Stimulated activated CD8-positive, alpha-beta memory T cell treated with anti-CD3 and anti-CD28 coated beads, Interleukin-2, amount 100 ng/mL, for 1 hour (primary cell): ENCODE results near the gene SLC38A2.
"Not testable (repeated sequence)": the region's sequence is repeated elsewhere in the genome, so short reads cannot be mapped to it uniquely, and the experiment has no call there.

Source experiments
- DNase-seq, 2 donors: peaks; one replicate each; pipeline ENCODE4 v3.0.0-alpha.2; 2020; ENCODE audit warnings: low read depth in 2 of 2

Gene SLC38A2

GRCh38 chr12:46360908-46361666 lies 11.5 kb downstream of the SLC38A2 start:
- DNase-seq = no peak

GRCh38 chr12:46360370-46360769 lies 12.2 kb downstream of the SLC38A2 start:
- DNase-seq = no peak

GRCh38 chr12:46359667-46360280 lies 12.8 kb downstream of the SLC38A2 start:
- DNase-seq = no peak

- DNase-seq = no peak
Observed at GRCh38 chr12:46358791-46359666, 13.5 kb downstream of the SLC38A2 start.

GRCh38 chr12:46358325-46358700 lies 14.3 kb downstream of the SLC38A2 start:
- DNase-seq = no peak

- no peak for DNase-seq
Observed at GRCh38 chr12:46357438-46358324, 14.9 kb downstream of the SLC38A2 start.

- no peak for DNase-seq
Observed at GRCh38 chr12:46356655-46357437, 15.7 kb downstream of the SLC38A2 start.

GRCh38 chr12:46354802-46355199 lies 17.8 kb downstream of the SLC38A2 start:
- no peak for DNase-seq

GRCh38 chr12:46354111-46354801 lies 18.3 kb downstream of the SLC38A2 start:
- no peak for DNase-seq

GRCh38 chr12:46351886-46352650 lies 20.5 kb downstream of the SLC38A2 start:
- DNase-seq = no peak

- DNase-seq = no peak
Observed at GRCh38 chr12:46351138-46351537, 21.4 kb downstream of the SLC38A2 start.

GRCh38 chr12:46349253-46349652 lies 23.3 kb downstream of the SLC38A2 start:
- no peak for DNase-seq

- DNase-seq = no peak
Observed at GRCh38 chr12:46343118-46343852, 29.3 kb downstream of the SLC38A2 start.

- DNase-seq = peak in 1 of 2 donors; percentile 2
Observed at GRCh38 chr12:46342562-46343033, 30.0 kb downstream of the SLC38A2 start.

GRCh38 chr12:46339051-46339450 lies 33.5 kb downstream of the SLC38A2 start:
- no peak for DNase-seq

- no peak for DNase-seq
Observed at GRCh38 chr12:46332260-46332659, 40.3 kb downstream of the SLC38A2 start.

- DNase-seq = not testable (repeated sequence)
Observed at GRCh38 chr12:46325075-46325474, 47.5 kb downstream of the SLC38A2 start.

- no peak for DNase-seq
Observed at GRCh38 chr12:46320731-46321130, 51.8 kb downstream of the SLC38A2 start.
